Sigmoid colon (tissue), 4 donors: Measurements from ENCODE around the gene TEDC2.

Experiments used
- CTCF ChIP-seq, 4 experiments: fragments of 450-650 bp in 3 of 4; fragments of 200-600 bp in 1 of 4; IDR thresholded peaks; one replicate each; pipeline ENCODE4 v1.5.1; 2016 to 2019; ENCODE audit warnings: antibody characterized with exemption in 4 of 4, mild to moderate bottlenecking in 3 of 4, moderate library complexity in 2 of 4
- POLR2A ChIP-seq, 2 donors: fragments of 450-650 bp; IDR thresholded peaks; one replicate each; pipeline ENCODE4 v1.6.1; 2016; ENCODE audit warnings: antibody characterized with exemption in 2 of 2, mild to moderate bottlenecking in 2 of 2, moderate library complexity in 2 of 2
- POLR2AphosphoS5 ChIP-seq, 4 donors: sonication (generic); formaldehyde crosslinking; IDR thresholded peaks; one replicate each; pipeline ENCODE4 v1.6.1; 2017; ENCODE audit warnings: antibody characterized with exemption in 4 of 4

DNA sequence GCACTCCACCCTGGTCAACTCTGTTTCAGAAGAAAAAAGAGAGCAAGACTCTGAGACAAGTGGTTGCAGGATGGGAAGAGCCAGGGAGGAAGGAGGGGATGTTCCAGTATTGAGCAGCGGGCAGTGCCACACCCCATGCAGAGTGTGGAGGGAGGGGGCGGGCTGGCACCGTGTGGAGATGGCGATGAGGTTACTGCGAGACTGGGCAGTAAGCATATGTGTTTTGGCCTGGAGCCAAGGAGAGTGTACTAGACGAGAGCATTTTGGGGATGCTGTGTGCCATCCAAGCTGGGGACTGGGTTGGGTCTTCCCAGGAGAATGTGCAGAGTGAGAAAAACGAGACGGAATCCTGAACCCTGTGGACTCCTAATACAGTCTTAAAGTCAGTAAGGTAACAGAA lies 18.4 kb downstream of the TEDC2 start:
- TF ChIP-seq CTCF (IDR thresholded peaks at IDR 0.05) (no peak), POLR2AphosphoS5 (IDR thresholded peaks at IDR 0.05) (no peak), POLR2A (IDR thresholded peaks at IDR 0.05) (no peak)
